Measurements from ENCODE around the gene SULT2B1.
A peak's percentile ranks its signal among the peaks of the same experiment; 100 is the strongest.
"Not testable (repeated sequence)": the region's sequence is repeated elsewhere in the genome, so short reads cannot be mapped to it uniquely, and the experiment has no call there.

The SULT2B1 gene

DNA sequence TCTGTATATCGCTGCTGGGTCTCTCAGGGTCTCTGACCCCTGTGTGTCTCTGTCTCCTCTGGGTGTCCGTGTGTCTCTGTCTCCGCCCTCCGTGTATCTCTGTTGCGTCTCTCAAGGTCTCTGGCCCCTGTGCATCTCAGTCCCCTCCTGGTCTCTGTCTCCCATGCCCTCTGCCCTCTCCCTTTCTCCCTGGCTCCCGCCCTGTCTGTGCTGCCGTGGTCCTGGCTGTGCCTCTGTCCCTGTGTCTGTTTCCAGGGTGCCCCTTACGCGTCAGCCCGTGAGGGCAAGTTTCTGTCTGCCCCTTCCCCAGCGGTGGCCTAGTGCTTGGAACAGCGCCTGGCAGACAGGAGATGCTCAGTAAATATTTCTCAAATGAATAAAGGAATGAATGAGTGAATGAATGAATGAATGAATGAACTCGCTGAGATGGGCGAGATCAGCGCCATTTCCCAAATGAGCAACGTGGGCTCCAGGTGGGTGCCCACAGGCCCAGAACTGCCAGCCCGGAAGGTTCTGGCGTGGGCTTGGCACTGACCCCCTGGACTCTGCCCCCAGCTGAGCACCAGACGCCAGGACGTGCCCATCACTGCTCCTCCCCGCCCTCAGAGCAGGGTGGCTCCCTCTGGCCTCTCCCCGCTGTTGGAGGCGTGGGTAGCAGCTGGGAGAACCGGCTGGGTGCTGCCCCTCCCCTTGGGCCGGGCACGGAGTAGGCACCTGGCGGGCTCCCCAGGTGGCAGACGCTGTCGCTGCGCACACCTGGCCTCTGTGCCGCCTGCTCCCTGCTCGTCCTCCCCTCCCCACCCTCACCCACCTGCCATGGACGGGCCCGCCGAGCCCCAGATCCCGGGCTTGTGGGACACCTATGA lies at the start of gene SULT2B1:
Gene SULT2B1, plus strand, starts transcription at position 736 of the 866 bp plus-strand sequence. Its CDS starts 81 bp downstream, at position 817.
- no peak for DNase-seq

DNA sequence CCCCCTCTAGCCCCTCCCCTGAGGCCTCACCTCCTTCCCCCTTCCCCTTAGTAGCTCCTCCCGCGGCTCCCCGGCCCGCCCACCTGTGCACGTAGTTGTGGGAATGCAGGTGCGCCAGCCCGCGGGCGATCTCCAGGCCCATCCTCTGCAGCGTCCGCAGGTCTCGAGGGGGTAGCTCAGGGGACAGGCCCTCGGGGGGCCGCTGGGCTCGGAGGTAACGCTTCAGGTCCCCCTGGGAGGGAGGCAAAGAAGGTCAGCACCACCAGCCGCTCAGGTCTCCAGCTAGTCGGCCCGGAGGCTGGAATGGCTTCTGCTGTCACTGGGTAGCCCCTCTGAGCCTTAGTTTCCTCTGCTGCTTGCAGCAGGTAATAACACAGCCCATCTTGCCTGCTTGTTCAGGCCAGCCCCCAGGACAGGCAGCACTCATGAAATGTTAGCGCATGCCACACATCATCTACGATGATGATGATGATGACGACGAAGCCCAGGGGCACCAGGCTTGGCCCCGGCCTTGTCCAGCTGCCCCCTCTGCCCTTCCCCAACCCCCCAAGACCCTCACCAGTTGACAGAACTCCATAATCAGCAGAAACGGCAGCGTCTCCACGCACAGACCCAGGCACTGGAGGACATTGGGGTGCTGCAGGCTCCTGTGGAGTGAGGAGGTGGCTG lies 49.5 kb upstream of the SULT2B1 start:
- DNase-seq, result no peak

DNA sequence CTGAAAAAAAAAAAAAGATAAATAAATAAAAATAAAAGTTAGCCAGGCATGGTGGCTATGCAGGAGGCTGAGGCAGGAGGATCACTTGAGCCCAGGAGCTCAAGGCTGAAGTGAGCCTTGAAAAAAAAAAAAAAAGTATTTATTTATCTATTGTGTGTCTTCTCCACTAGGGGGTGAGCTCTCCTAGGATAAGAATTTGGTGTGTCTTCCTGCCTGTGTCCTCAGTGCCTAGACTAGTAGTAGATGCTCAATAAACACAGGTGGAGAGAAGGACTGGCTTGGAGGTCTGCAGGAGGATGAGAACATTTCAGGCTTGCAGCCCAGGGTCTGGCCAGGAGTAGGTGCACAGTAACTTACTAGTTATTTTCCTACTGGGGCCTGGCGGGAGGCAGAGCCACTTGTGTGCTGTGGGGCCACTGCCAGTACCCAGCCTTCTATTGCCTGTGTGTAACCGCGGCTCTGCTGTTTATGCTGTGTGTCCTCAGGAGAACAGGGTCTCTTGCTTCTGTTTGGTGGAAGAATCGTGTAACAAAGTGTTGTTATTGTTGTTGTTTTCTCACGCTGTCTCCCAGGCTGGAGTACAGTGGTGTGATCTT lies 45.7 kb upstream of the SULT2B1 start:
- peak; percentile 72 for DNase-seq

DNA sequence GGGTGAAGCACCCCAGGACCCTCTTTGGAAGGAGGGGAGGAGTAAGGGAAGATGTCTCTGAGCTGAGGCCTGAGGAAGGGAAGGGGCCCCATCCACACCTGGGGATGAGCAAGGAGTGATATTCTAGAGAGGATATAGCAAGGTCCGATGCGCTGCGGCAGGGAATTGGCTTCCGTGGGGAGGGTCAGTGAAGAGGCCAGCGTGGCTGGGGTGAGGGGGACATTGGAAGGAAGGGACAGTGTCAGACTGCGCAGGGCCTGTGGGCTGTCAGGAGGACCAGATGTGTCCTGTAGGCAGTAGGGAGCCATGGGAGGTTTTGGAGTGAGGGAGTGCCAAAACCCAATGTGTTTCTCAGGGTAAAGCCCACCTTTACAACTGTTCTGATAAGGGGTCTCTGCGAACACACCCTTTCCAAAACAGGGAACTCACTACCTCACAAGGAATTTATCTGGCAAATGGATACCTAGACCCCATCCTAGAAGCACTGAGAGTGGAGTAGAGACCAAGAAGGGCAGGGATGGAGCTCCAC lies 44.0 kb upstream of the SULT2B1 start:
- DNase-seq, result no peak

GRCh38 chr19:48508729-48509411 lies 43.1 kb upstream of the SULT2B1 start:
- DNase-seq, result no peak

DNA sequence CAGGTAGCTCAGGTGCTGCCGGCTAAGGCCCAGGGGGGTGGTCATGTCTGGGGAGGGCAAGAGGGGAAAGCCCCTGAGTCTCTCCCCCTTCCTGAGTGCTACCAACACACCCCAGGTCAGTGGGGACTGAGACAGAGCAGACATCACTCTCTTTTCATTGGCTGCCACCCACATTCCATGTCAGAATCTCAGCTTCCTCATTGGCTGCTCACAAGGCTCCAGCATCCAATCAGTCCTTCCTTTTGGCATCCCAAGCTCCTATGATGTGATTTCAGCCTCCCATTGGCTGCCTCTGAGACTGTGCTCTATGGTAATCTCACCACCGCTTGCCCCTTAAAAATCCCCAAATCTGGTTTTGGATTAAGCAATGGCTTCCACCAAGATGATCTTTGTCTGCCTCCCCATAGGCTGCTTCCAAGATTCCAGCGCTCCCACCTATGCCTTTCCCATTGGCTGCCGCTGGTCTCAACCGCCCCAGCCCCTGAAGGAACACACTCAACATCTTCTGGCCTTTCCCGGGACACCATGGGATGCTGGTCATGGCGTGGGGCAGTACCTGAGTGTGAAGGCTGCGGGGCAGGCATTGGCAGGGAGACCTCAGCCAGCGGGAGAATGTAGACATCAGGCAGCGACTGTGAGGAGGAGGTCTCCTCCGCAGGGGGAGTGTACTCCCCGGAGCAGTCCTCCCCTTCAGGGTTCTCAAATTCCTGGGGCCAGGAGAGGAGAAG lies 42.3 kb upstream of the SULT2B1 start:
- DNase-seq, result no peak

DNA sequence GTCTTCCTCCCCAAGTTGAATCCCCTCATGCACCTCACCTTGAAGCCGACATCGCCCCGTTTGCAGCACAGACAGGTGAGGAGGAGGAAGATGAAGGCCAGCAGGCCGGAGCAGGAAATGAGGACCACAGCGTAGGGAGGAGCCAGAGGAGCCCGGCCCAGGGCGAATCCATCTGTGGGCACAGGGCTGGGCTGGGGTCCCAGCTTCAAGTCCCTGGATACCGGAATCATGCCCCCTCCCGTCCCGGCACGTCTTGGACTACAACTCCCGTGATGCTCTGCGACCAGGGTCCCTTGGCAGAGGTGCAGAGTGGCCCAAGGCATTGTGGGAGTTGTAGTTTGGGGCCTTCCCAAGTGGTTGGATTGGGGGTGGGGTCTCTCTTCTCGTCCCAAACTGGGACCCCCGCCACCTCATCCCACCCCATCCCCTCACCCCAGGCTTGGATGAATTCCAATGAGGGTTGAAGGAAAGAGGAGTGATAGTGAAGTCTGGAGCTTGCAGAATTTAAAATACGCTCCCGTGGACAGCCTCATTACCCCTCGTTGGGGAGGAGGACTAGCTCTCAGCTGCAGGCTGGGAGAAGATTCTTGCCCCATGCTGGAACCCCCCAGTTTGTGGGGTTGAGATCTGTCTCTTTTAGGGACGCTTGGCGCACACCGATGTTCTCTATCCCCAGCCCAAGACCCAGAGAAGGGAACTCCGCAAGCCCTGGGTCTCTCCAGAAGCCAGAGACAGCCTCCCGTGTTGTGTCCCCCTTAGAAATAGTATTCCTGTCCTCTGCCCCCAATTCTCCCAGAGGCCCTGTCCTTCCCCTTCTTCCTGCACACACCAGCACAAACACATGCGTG lies 41.3 kb upstream of the SULT2B1 start:
- peak; percentile 79 for DNase-seq

DNA sequence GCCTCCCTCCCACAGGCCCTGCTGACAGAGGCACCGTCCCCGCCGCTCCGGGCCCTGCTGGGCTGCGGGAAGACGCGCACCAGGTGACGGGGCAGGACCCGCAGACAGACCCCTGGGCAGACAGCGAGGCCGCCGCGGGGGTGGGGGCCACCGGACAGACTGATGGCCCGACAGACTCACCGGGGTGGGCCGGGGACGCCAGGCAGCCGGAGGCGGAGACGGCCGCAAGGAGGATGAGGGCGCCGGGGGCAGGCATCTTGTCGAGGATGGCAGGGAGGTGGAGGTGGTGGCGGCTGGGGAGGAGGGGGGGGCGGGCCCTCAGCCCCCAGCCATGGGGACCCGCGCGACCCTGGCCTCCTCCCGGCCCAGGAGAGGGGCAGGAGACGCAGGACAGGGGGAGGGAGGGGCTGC lies 40.6 kb upstream of the SULT2B1 start:
- DNase-seq, result no peak

DNA sequence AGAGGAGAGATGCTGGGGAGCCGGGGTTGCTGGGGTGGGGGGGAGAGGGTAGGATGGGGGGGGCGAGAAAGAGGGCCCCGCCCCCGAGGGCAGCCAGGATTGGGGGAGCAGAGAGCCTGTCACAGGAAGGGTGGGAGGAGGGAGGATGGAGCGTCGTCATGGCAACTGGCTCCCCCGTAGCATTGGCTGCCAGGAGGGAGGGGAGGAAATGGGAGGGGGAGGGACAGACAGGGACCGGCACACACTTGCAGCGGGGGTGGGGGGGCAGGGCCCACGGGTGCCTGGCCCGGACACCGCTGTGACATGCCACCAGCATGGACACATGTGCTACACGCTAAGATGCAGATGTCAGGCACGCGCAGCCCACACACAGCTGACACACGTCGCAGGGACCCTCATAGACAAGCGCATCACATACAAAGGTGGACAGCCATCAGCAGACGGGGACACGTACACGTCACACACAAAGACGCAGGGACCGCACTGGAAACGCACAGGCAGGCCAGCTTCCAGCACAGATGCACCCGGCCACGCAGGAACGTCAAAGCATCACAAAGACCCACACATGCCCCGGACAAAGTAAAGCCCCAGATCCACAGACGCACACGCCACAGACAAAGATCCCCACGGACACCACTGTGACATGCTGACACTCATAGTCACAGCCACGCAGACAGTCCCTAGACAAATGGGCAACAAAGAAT lies 40.0 kb upstream of the SULT2B1 start, which contains the start of gene LMTK3:
Gene LMTK3, minus strand, starts transcription at position 36 of the 704 bp plus-strand sequence. CDS start 259 bp downstream, outside the sequence.
- peak; percentile 94 for DNase-seq

GRCh38 chr19:48512504-48513288 lies 39.3 kb upstream of the SULT2B1 start:
- peak; percentile 37 for DNase-seq

- peak; percentile 83 for DNase-seq
These were observed 38.5 kb upstream of the SULT2B1 start for GRCh38 chr19:48513289-48514122.

- no peak for DNase-seq
These were observed 37.9 kb upstream of the SULT2B1 start for GRCh38 chr19:48514123-48514458.

DNA sequence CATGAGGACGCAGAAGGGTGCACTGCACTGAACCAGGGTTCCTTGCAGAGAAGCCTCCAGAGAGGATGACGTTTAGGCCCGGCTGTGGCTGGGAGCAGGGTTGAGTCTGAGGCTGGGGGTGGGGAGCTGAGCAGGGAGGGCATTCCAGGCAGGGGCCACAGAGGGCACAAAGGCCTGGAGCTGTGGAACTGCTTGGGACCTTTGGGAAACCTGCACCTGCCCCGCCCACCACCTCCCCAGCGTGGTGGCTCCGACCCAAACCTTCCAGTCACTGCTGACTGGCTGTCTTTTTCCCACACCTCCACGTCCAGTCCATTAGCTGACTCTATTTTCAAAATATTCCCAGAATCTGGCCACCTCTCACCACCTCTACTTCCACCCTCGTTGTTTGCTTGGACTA lies 35.4 kb upstream of the SULT2B1 start:
- DNase-seq, result no peak

DNA sequence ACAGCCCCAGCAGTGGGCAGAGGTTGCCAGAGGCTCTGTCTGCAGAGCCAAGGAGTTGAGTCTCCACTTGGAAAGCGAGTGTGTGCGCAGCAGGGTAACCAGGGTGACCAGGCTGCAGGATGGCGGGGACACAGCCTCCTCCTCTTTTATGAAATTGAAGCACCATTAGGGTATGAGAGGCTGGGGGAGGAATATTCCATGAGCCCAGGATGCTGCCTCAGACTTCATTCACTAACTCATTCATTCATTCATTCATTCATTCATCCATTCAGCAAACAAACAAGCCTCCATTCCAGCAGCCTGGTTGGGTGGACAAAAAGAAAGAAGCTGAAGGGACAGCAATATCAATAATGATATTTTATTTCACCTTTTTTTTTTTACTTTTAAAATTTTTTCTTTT lies 33.8 kb upstream of the SULT2B1 start:
- DNase-seq, result no peak

- DNase-seq, result not testable (repeated sequence)
These were observed 32.5 kb upstream of the SULT2B1 start for GRCh38 chr19:48519426-48519825.

GRCh38 chr19:48520134-48520533 lies 31.8 kb upstream of the SULT2B1 start:
- DNase-seq, result no peak

- no peak for DNase-seq
These were observed 27.8 kb upstream of the SULT2B1 start for GRCh38 chr19:48524221-48524620.

GRCh38 chr19:48524732-48525131 lies 27.2 kb upstream of the SULT2B1 start:
- no peak for DNase-seq

GRCh38 chr19:48529156-48529555 lies 22.8 kb upstream of the SULT2B1 start:
- DNase-seq, result no peak
